HG02678 (cell line): ENCODE results near the gene ESYT1.
"Not testable (repeated sequence)": the region's sequence is repeated elsewhere in the genome, so short reads cannot be mapped to it uniquely, and the experiment has no call there.

Experiments used
- ATAC-seq: cut with Tn5 transposase; IDR thresholded peaks from one replicate; pipeline ENCODE4 v1.9.1; 2021; ENCODE audit warnings: mild to moderate bottlenecking, moderate library complexity; ENCODE audit not compliant: unreplicated experiment

The ESYT1 gene

DNA sequence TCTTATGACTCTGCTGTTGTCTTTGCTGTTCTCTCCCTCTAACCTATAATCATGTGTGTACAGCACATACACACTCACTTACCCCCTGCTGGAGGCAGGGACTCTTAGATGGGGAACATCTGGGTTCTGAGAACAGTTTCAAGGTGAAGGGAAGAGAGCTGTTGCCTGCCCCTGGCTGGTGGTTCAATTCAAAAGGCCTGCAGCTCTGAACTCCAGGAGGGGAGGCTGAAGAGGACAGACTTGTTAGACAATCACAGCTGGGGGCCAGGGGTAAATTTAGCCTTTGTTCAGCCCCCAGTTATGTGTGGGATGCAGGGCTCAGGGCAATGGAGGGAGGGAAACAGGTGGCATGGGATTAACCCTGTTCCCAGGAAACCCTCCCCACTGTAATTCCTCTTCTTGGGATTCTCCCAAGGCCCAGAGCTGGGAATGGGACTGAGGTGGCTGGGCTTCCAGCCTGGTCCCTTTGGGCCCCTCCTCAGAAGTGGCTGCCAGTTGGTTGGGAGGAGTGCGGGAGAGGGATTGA is 26.2 kb downstream of the ESYT1 start:
- no peak for ATAC-seq

DNA sequence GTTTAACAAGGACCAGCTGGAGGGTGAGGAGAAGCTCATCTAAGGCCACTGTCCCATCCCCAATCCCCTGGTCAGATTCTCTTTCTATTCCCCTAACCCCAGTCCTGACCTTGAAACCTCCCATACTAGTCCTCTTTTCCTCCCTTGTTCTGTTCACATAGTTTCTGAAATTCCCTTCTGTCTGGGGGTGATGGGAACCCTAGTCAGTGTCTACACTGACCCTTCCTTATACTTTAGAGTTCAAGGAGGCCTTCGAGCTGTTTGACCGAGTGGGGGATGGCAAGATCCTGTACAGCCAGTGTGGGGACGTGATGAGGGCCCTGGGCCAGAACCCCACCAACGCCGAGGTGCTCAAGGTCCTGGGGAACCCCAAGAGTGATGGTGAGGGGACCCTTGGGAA is 26.8 kb downstream of the ESYT1 start:
- ATAC-seq, result no peak

DNA sequence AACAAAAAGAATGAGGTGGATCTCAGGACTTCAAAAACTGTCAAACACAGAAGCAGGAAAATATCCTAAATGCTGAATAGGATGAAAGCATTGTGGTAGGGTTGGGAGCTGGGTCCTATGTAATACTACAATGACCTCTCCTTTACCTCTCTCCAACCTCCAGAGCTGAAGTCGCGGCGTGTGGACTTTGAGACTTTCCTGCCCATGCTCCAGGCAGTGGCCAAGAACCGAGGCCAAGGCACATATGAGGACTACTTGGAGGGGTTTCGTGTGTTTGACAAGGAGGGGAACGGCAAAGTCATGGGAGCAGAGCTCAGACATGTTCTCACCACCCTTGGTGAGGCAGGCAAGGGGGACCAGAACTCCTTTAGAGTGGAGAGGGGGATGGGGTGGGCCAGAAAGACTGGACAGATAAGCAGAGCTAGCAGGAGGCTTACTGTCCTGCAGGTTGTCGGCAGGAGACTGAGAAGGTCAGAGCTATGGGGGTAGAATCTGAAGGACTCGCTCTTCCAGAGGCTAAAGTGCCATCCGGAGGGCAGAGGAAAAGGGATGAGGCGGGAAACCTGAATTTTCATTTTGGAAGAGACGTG is 27.3 kb downstream of the ESYT1 start:
- no peak for ATAC-seq

- ATAC-seq, result not testable (repeated sequence)
Measured at GRCh38 chr12:56156464-56157200, 28.6 kb downstream of the ESYT1 start.

DNA sequence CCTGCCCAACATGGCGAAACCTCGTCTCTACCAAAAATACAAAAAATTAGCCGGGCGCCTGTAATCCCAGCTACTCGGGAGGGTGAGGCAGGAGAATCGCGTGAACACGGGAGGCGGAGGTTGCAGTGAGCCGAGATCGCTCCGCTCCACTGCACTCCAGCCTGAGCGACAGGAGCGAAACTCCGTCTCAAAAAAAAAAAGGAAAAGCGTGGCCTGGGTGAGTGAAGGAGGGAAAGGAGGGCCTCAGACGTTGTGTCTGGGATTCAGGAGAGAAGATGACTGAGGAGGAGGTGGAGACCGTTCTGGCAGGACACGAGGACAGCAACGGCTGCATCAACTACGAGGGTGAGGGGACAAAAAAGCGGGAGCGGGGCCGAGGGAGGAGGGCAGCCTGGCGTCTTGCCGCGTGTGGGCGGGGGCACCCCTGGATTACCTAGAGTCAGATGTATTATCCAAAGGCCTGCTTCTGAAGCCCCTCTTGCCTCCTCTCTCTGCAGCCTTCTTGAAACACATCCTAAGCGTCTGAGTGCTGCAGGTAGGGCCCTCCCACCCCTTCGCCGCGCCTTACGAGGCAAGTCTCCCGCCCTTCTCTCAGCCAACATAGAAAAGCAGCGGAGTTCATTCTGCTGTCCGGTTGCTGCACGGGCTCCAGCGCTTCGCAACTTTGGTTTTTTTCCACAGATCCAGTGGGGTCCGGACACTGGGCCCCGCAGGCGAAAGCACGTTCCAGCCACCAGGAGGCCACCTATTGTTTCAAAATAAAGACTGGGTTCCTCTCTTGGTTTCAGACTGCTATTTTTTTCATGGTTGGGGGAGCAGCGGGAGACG is 29.3 kb downstream of the ESYT1 start:
- ATAC-seq, result peak; percentile 34

GRCh38 chr12:56158029-56158925 is 30.2 kb downstream of the ESYT1 start, which contains the start of gene MYL6:
MYL6 (plus strand) TSS chr12:56158359; CDS start chr12:56158402, 43 bp downstream.
- ATAC-seq, result peak; percentile 88

GRCh38 chr12:56158926-56159461 is 30.9 kb downstream of the ESYT1 start:
- no peak for ATAC-seq

DNA sequence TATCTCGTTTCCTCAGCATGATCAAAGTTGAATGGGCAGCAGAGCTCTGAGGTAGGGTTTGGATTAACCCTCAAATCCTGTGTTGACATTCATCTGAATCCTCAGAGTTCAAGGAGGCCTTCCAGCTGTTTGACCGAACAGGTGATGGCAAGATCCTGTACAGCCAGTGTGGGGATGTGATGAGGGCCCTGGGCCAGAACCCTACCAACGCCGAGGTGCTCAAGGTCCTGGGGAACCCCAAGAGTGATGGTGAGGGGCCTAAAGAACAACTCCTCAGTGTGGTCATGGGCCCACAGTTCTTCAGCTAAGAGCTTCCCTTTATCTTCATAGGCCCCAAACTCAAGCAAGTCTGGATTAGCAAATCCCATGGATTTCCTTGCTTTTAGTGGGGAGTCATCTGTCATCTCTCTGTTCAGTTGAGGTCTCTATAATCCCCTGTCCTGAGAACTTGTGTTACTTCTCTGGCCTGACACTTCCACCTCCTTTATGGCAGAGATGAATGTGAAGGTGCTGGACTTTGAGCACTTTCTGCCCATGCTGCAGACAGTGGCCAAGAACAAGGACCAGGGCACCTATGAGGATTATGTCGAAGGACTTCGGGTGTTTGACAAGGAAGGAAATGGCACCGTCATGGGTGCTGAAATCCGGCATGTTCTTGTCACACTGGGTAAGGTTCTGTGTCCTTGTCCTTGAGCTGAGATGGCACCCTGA is 31.6 kb downstream of the ESYT1 start:
- ATAC-seq, result no peak

GRCh38 chr12:56160193-56160763 is 32.2 kb downstream of the ESYT1 start:
- ATAC-seq, result no peak

GRCh38 chr12:56160894-56161689 is 33.0 kb downstream of the ESYT1 start:
- ATAC-seq, result no peak

- no peak for ATAC-seq
Measured at GRCh38 chr12:56161690-56162351, 33.8 kb downstream of the ESYT1 start.

- ATAC-seq, result no peak
Measured at GRCh38 chr12:56162468-56163290, 34.6 kb downstream of the ESYT1 start.

DNA sequence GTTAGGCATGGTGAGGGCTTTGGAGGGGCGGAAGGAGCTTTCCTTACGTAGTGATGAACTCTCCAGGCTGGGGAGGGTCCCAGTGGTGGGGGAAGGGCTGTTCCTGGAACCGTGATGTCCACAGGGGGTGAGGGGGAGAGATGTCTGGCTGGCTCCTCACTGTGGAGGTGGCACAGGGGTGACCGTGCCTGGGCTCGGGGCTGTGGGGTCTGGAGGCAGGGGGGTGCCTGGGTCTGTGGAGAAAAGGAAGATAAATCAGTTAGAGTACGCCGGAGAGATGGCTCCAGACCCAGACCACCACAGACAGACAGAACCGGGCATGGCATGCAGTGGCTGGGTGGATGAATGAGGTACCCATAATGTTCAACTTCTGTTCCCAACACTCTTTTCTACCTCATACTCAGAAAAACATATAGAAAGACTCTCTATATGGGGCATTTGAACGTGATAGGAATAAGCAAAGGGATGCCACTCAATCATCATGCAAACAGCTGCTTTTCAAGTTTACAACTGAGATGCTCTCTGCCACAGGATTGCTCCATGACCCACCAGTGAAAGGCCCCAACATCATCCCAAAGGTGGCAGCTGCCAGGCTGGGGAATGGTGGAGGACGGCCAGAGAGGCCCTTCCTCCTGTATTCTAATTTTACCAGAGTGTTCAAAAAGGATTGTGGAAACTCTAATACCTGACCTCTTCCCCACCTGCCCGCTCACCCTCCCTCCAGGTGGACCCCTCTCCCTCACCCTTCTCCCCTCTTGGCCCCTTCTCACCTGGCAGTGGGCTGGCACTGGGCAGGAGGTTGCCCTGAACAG is 35.7 kb downstream of the ESYT1 start:
- no peak for ATAC-seq

- ATAC-seq, result no peak
Measured at GRCh38 chr12:56164345-56164729, 36.3 kb downstream of the ESYT1 start.

DNA sequence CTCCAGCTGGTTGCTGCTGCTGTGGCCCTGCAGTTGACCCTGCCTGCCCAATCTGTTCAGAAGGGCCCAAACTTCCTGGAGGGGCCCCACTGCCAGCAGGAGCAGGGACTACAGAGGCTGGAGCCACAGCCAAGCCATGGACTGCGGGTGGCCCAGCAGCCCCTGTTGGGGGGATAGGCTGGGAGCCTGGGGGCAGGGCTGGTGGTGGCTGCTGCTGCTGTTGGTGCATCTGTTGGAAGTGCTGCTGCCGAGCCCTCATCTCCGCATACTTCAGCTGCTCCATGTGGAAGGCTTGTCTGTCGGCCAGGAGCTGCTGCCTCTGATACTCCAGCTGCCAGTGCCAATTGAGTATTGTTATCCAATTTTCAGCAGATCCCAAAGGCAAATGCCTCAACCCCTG is 37.3 kb downstream of the ESYT1 start:
- no peak for ATAC-seq

GRCh38 chr12:56169229-56169759 is 41.2 kb downstream of the ESYT1 start:
- no peak for ATAC-seq
